Mesothelial cell of epicardium (in vitro differentiated cells): Measurements from ENCODE around the gene MDGA2. TPM values are rescaled to one million over a fixed set of nuclear protein-coding genes. Genes with fewer than 3 reads are reported as not detected.

Experiments used
- DNase-seq, 2 experiments: peaks; one replicate each; pipeline ENCODE4 v3.0.0; 2021; ENCODE audit warnings: low spot score in 2 of 2; ENCODE audit not compliant: unreplicated experiment in 2 of 2
- H3K27ac Mint-ChIP-seq: 2 replicates; pipeline ENCODE4 v1.8.0; 2021; ENCODE audit warnings: mixed read lengths
- H3K27me3 Mint-ChIP-seq: 2 replicates; pipeline ENCODE4 v1.8.0; 2021; ENCODE audit warnings: low read depth, mixed read lengths
- H3K36me3 Mint-ChIP-seq: 2 replicates; pipeline ENCODE4 v1.8.0; 2021; ENCODE audit warnings: mixed read lengths
- H3K4me1 Mint-ChIP-seq: 2 replicates; pipeline ENCODE4 v1.8.0; 2021; ENCODE audit warnings: mixed read lengths
- H3K4me3 Mint-ChIP-seq: 2 replicates; pipeline ENCODE4 v1.8.0; 2021; ENCODE audit warnings: mild to moderate bottlenecking, moderate library complexity, mixed read lengths
- H3K9me3 Mint-ChIP-seq: 2 replicates; pipeline ENCODE4 v1.8.0; 2021; ENCODE audit warnings: mixed read lengths
- CTCF ChIP-seq: fragments of 200-600 bp; sonication (generic); IDR thresholded peaks from one replicate; pipeline ENCODE4 v1.5.0; 2021; ENCODE audit warnings: antibody characterized with exemption; ENCODE audit not compliant: unreplicated experiment
- total RNA-seq: library from RNA; stranded (reverse); gene quantifications from 3 replicates; pipeline ENCODE4 v1.2.1, GENCODE V29; 2021

Gene MDGA2
- total RNA-seq, 1 donor from 2014 or later = 0.27 TPM

- Mint-ChIP-seq H3K36me3 (no peaks in the 10 kb centered on the region), H3K9me3 (peaks cover 3% of the 10 kb centered on the region), H3K27ac (no peak overlapping the region), H3K4me3 (no peak overlapping the region), H3K4me1 (no peaks in the 10 kb centered on the region), H3K27me3 (no peaks in the 10 kb centered on the region)
- TF ChIP-seq CTCF = no peak
- no peak for DNase-seq
These were observed 175.0 kb downstream of the MDGA2 start for GRCh38 chr14:47500369-47500768.

DNA sequence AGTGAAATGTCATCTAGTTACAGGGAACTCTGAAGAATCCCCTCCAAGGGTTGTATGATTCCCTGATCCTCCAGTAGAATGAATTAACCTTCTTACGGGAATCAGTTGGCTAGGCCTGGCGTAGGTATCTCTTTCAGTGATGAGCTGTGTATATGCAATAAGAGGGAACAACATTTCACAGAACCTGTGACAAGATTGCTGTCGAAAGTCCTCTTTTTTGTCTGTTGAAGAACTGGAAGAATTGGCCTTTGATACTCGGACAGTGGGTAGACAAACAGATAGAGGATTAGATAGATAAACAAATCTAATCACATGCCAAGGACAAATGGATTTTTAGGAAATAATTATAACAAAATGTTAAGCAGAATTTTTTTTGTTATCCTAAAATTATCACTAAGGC lies 184.6 kb downstream of the MDGA2 start:
- Mint-ChIP-seq H3K4me3 (no peak overlapping the region), H3K36me3 (no peaks in the 10 kb centered on the region), H3K27ac (no peak overlapping the region), H3K27me3 (no peaks in the 10 kb centered on the region), H3K4me1 (no peaks in the 10 kb centered on the region), H3K9me3 (peaks cover 25% of the 10 kb centered on the region)
- TF ChIP-seq CTCF = no peak
- DNase-seq = no peak

- Mint-ChIP-seq H3K9me3 (peaks cover 22% of the 10 kb centered on the region), H3K4me3 (no peak overlapping the region), H3K27me3 (no peaks in the 10 kb centered on the region), H3K4me1 (no peaks in the 10 kb centered on the region), H3K27ac (no peak overlapping the region), H3K36me3 (no peaks in the 10 kb centered on the region)
- no peak for DNase-seq
- TF ChIP-seq CTCF = no peak
These were observed 185.1 kb downstream of the MDGA2 start for GRCh38 chr14:47490353-47490752.

DNA sequence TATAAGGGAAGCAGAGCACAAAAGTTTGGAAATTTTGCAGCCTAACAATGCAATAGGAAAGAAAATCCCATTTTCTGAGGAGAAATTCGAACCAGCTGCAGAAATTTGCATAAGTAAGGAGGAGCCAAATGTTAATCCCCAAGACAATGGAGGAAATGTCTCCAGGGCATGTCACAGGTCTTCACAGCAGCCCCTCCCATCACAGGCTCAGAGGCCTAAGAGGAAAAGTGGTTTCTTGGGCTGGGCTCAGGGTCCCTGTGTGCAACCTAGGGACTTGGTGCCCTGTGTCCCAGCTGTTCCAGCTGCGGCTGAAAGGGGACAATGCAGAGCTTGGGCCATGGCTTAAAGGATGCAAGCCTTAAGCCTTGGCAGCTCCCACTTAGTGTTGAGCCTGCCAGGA lies 190.0 kb downstream of the MDGA2 start:
- no peaks in the 10 kb centered on the region for H3K27me3 Mint-ChIP-seq
- TF ChIP-seq CTCF = no peak
- peaks cover 14% of the 10 kb centered on the region for H3K9me3 Mint-ChIP-seq
- no peak overlapping the region for H3K4me3 Mint-ChIP-seq
- H3K27ac Mint-ChIP-seq = no peak overlapping the region
- H3K4me1 Mint-ChIP-seq = no peaks in the 10 kb centered on the region
- DNase-seq = no peak
- no peaks in the 10 kb centered on the region for H3K36me3 Mint-ChIP-seq

DNA sequence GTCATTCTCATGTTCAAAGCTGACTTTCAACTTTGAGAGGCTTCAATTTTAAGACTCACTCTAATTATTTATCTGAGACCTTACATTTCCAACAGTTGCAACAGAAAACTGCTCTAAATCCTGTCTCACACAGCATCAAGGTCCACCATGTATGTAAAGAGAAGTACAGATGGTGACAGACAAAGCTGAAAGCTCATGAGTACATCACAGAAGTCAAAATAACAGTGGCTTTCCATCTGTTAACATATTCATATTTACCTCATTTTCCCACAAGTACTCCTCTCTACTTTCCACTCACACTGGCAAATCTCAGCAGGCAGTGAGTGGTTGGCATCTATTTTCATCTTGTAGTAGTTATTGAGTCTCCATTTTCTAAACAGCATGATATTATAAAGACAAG lies 192.0 kb downstream of the MDGA2 start:
- peaks cover 2% of the 10 kb centered on the region for H3K27me3 Mint-ChIP-seq
- TF ChIP-seq CTCF = no peak
- H3K27ac Mint-ChIP-seq = no peak overlapping the region
- no peaks in the 10 kb centered on the region for H3K36me3 Mint-ChIP-seq
- H3K4me3 Mint-ChIP-seq = no peak overlapping the region
- no peak for DNase-seq
- peaks cover 14% of the 10 kb centered on the region for H3K9me3 Mint-ChIP-seq
- no peaks in the 10 kb centered on the region for H3K4me1 Mint-ChIP-seq

DNA sequence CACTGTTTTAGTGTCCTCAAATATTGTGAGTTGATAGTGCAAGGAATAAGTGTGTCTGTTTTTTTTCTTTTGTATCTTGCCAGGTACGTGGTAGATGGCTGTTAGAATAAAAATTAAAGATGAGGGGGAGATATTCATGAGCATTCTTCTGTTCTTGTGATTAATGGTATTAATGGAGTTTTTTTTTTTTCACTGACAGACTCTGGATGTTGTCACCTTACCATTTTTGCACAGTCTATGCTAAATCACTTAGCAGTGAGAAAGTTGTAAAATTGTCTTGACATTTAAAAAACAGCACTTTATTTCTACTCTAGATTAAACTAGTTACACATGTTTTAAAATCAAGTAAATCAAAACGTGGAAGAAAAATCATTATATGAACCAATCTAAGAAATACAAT lies 204.3 kb downstream of the MDGA2 start:
- Mint-ChIP-seq H3K27me3 (no peaks in the 10 kb centered on the region), H3K9me3 (peaks cover 12% of the 10 kb centered on the region), H3K4me1 (no peaks in the 10 kb centered on the region), H3K36me3 (no peaks in the 10 kb centered on the region), H3K4me3 (no peak overlapping the region), H3K27ac (no peak overlapping the region)
- no peak for DNase-seq
- no peak for TF ChIP-seq CTCF
